NCI-H1417 (cell line): ENCODE measurements around the gene THOP1.

ENCODE experiments used
- DNase-seq, 3 experiments: peaks; one replicate each; lab custom pipeline; 2025; lab: John Stamatoyannopoulos, UW

THOP1 gene

DNA sequence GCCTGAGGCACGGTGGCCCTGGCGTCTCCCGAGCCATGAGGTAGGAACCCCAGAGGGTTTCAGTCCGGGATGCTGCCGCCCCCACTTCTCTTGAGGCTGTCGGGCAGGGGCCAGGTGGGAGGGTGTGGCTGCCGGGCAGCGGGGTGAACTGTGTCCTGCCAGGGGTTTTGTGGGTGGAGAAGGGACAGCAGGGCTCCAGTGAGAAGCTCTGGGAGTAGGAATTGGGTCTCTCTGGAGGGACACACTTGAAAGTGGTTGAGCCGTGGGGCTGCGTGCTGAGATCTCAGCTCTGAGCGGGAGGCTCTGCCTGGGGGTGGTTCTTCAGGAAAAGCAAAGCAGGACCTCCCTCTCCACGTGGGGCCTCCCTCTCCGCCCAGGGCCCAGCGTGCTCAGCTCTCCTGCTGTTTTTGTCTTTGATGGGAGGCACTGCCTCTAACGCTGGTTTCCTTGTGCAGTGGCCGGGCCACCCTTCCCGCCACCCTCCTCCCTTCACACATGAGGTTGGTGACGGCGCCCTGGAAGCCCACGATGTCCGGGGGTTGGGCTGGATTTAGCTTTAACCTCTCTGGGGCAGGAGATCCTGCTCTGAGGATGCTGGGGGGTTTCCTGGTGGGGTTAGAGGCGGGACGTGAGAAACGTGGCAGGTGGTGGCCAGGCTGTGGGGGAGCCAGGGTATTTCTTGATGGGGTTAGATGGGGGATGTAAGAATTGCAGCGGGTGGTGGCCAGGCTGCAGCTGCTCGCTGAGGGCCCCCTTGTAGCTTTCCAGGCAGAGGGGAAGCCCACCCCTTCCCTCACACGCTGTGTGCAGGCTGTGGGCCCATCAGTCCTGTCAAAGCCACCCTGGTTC, 19.1 kb downstream of the THOP1 start:
- no peak for DNase-seq

DNA sequence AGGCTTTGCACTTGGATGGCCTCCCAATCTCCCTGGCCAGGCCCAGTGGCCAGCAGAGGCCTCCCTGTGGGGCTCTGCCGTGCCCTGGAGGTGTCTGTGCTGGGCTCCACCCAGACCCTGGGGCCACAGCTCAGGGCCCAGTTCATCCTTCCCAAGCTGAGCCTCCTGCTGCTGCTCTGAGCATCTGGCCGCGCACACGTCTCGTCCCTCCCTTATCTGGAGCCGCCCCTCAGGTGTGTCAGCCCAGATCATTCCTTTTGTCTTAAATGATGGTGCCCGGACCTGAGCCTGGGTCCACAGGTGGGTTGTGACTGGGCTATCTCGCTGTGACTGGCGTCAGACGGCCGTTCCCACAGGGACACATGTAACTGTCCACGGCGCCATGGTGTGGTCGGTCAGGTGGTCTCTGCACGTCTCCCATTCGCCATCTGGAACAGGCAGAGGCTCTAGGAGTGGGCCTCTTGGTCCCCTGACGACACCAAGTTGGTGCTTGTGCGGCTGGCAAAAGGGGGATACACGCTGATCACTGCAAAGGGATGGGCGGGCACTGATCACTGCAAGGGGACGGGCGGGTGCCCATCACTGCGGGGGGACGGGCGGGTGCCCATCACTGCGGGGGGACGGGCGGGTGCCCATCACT, 20.1 kb downstream of the THOP1 start:
- no peak for DNase-seq

DNA sequence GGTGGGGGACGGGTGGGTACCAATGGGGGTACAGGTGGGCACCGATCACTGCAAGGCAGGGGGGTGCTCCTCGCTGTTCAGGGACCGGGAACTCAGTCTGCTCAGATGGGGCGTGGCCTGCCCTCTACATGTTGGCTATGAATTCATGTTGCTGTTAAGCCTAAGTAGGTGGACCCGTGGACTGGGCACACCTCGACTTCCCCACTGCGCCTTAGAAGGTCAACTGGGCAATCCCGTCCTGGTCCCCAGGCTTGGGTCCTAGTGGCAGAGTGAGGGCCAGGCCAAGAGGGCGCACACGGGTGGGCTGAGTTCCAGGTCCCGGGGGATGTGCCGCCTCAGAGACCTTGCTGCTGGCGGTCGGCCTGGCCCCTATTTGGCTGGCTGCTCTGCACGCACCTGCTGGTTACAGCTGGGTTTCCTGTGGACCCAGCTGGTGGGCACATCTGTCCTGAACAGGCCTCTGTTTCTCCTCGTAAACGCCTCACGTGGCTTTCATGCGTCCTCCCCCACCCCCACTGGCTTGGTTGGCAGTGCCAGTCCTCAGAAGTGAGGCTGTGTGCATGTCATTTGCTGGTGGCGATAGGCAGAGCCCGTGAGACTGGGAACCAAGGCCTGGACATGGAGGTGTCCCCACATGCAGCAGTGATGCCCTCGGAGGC, 20.8 kb downstream of the THOP1 start:
- no peak for DNase-seq

DNA sequence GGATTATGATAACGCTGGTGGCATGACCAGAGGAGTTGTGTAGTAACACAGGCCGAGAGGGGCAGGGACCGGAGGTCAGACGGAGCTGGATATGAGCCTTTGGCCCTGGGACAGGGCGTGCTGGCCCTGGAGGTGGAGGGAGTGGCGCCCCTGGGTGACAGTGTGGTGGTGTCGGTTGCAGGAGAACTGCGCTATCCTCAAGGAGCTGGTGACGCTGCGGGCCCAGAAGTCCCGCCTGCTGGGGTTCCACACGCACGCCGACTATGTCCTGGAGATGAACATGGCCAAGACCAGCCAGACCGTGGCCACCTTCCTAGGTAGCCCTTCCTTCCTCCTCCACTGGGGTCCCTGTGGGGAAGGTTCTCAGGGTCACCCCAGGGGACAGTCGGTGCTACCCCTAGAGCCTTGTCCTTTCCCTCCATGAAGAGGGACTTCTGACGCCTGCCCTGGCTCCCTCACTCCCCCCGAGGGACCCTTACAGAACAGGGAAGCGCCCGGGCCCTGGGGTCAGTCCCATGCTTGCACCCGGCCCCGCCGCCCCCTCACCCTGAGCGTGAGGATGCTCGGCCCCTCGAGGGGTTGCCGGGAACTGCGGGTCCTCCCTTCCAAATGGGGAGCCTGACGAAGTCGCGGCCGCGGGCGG, 21.6 kb downstream of the THOP1 start:
- DNase-seq = no peak

- no peak for DNase-seq
Observed at GRCh38 chr19:2807379-2808128, 22.3 kb downstream of the THOP1 start.

GRCh38 chr19:2808129-2808941, 23.0 kb downstream of the THOP1 start:
- DNase-seq = no peak

DNA sequence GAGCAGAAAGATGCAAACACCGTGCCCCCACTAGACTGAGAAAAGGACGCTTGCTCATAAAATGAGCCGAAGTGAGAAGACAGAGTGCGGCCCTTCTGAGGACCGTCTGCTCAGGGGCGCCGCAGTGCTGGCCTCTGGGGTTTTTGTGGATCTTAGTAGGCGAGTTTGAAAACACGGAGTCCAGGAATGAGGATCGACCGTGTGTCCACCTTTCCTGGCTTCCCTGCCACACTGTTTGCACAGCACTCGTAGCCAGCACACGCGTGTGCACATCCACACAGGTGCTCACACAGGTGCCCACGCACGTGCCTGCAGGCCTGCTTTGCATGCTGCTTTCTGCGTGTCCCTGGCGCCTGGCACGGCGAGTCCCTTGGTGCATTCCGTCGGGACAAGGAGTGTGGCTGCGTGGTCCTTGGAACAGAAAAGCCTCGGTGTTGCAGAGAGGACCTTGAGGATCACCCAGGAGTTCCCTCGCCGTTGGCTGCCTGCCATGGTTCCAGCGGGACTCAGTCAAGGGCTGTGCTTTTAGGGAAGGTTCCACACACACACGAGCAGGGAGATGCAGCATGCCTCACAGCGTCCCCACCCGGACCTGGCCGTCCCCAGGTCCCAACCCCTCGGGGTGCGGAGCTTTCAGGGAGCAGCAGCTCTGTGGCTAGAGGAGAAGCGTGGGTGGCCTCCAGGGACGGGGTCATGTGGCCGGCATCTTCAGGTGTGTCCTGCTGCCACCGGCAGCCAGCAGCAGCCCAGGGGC, 24.3 kb downstream of the THOP1 start:
- no peak for DNase-seq

GRCh38 chr19:2810141-2811091, 25.1 kb downstream of the THOP1 start:
- DNase-seq = no peak

DNA sequence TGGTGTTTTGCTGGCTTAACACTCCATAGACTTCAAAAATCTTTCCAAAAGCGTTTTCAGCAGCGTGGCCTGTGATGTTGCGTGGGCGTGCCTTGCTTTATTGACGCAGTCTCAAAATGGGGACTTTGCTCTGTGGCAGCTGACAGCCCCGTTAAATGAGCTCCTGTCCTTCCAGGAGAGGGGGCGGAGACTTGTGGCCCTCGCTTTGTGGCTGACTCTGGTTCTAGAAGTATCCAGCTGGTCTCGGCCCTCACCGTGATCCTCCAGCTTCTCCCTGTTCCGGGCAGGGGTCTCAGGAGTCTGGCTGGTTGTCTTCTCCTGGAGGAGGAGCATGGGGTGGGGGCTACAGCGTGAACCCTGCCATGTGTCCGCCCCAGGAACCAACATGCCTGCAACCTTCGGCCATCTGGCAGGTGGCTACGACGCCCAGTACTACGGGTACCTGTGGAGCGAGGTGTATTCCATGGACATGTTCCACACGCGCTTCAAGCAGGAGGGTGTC, 26.0 kb downstream of the THOP1 start:
- no peak for DNase-seq

GRCh38 chr19:2811735-2812413, 26.6 kb downstream of the THOP1 start:
- DNase-seq = no peak

DNA sequence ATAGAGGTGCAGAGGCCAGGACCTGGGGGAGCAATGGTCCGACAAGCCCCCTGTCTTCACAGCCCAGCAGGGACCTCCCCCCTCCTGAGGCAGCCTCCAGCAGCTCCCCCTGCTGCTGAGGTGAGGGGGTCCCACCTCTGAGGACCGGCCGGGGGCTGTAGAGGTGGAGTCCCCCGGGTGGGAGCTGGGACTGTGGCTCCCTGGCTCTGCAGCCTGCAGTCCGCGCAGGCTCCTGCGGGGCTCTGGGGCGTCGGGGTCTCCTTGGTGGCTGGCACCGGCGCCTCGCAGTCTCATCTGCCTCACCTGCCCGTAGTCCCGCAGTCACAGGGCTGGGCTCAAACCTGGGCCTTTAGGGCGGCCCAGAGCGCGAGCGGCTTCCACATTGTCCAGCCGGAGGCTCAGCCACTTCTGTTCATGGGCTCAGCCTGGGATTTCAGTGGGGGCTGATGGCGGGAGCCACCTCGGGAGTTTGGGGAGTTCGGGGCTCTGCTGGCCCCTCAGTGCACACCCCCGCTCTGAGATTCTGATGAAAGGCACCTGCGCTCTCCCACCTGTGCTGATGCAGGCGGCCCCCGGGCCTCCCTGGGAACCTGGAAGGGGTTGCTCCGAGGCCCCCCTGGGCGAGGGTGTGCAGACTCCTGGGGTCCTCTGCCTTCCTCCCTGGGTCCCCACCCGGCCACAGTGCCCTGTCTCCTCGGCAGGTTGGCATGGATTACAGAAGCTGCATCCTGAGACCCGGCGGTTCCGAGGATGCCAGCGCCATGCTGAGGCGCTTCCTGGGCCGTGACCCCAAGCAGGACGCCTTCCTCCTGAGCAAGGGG, 27.3 kb downstream of the THOP1 start:
- no peak for DNase-seq

DNA sequence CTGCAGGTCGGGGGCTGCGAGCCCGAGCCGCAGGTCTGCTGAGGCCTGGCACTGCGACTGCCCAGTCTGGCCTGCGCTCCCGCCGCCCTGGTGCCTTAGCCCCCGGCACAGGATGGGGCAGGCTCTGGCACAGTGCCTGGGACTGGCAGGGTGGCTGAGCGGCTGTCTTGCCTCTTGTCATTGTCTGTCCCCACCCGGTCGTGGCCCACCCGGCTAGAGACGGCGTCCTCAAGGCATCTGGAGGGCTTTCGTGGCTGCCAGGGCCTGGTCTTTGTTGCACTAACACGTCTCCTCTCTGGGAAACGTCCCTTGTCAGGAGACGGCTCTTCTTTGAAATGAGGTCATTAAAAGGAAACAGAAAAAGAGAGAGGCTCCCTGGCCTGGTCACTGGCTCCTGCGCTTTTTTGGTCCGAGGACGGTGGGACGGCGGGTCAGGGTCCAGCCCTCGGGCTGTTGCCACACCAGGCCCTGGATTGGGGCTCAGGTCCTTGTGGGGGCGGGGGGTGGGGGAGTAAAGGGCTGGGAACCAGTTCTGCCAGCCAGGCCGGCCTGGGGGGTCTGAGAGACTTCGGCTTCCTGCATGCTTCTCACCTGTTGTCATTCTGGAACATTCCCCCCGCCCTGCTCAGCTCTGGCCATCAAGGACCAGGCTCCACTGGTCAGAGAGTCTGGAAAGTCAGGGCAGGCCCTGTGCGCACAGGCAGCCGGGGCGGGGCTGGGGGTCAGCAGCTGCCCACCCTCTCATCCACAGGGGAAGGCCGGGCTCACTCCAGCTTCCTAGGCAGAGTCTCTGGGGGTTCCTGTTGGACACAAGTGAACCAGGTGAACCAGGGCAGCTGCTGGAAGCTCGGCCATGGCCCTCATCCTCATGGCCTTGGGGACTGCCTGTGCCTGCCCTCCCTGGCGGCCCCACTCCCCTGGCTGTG, 28.2 kb downstream of the THOP1 start:
- DNase-seq = no peak

DNA sequence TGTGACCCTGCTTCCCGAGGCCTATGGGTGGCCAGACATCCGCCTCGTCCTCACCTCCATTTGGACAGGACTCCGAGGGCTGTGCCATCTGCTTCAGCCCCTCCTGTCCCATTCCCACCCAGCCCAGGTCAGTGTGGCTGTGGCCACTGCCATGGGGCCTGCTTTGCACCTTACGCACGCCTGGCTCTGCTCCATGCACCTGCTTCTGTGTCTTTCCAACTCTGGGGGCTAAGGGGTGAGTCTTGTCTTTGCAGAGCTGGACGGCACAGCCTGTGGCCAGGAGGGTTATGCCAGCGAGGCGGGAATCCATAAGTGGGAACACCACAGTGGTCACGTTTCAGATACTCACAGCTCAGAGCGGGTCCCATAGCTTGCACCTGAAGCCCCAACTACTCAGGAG, 29.1 kb downstream of the THOP1 start:
- DNase-seq = no peak

- no peak for DNase-seq
Observed at GRCh38 chr19:2815191-2815614, 29.9 kb downstream of the THOP1 start.

GRCh38 chr19:2815923-2816322, 30.6 kb downstream of the THOP1 start:
- DNase-seq = no peak

- DNase-seq = no peak
Observed at GRCh38 chr19:2816641-2817040, 31.3 kb downstream of the THOP1 start.
